H1 (cell line): ENCODE measurements around the gene DEPDC1. TPM values are rescaled to one million over a fixed set of nuclear protein-coding genes. Genes with fewer than 3 reads are reported as not detected.

Experiments
- CTCF ChIA-PET: fragments of 300-600 bp; sonication (Branson Sonifier 250); formaldehyde crosslinking; loops from one replicate; lab custom pipeline; 2021; ENCODE audit not compliant: partially characterized antibody; lab: Charles Lee
- POLR2A ChIA-PET: fragments of 300-600 bp; sonication (Branson Sonifier 250); formaldehyde crosslinking; loops from one replicate; lab custom pipeline; 2021; ENCODE audit warnings: inconsistent platforms; ENCODE audit not compliant: partially characterized antibody; lab: Charles Lee
- DNase-seq, 2 experiments: peaks; one replicate each; pipeline versions ENCODE4 v3.0.0 to v3.0.0-alpha.2; 2010 to 2022; ENCODE audit warnings: low spot score in 2 of 2, low read depth in 1 of 2, mixed read lengths in 1 of 2
- FAIRE-seq: peaks from 2 replicates; lab custom pipeline; 2011; peaks lifted over from hg19 to GRCh38; lab: Jason Lieb, UNC
- H2AFZ ChIP-seq: 2 replicates; pipeline ENCODE4 v1.8.1; 2012; ENCODE audit warnings: low read length, inconsistent platforms
- H2AK5ac ChIP-seq: 2 replicates; pipeline ENCODE4 v1.6.1; 2013; ENCODE audit warnings: low read depth, low read length
- H2BK120ac ChIP-seq: replicated peaks from 2 replicates; pipeline ENCODE3; 2013; ENCODE audit warnings: low read depth, low read length, inconsistent platforms
- H2BK12ac ChIP-seq: 2 replicates; pipeline ENCODE4 v1.6.1; 2013; ENCODE audit warnings: low read depth, low read length
- H2BK15ac ChIP-seq: 2 replicates; pipeline ENCODE4 v1.6.1; 2013; ENCODE audit warnings: low read length
- H2BK20ac ChIP-seq: 2 replicates; pipeline ENCODE4 v1.6.1; 2013; ENCODE audit warnings: low read length
- H2BK5ac ChIP-seq: 2 replicates; pipeline ENCODE4 v1.6.1; 2013; ENCODE audit warnings: low read depth, low read length
- H3K14ac ChIP-seq: 2 replicates; pipeline ENCODE4 v1.6.1; 2013; ENCODE audit warnings: inconsistent platforms; ENCODE audit not compliant: insufficient read length
- H3K18ac ChIP-seq: 2 replicates; pipeline ENCODE4 v1.6.1; 2013; ENCODE audit warnings: low read length; ENCODE audit errors: extremely low read depth
- H3K23ac ChIP-seq: 2 replicates; pipeline ENCODE4 v1.6.1; 2013; ENCODE audit warnings: inconsistent platforms; ENCODE audit not compliant: insufficient read length
- H3K23me2 ChIP-seq: 2 replicates; pipeline ENCODE4 v1.6.1; 2013; ENCODE audit warnings: low read depth, low read length
- H3K27ac ChIP-seq: 2 replicates; pipeline ENCODE4 v1.6.1; 2011; ENCODE audit warnings: low read depth, low read length, inconsistent platforms
- H3K27me3 ChIP-seq, 4 experiments: replicated peaks in 1 of 4; 1 replicate in 1 of 4; 2 replicates in 3 of 4; pipeline versions ENCODE4 v1.6.1 to v1.8.1; 2011 to 2013; ENCODE audit warnings: low read length in 3 of 4, mild to moderate bottlenecking in 3 of 4, inconsistent platforms in 2 of 4, mixed read lengths in 2 of 4, moderate library complexity in 1 of 4; ENCODE audit not compliant: control insufficient read depth in 3 of 4, insufficient read depth in 3 of 4; ENCODE audit errors: extremely low read depth in 1 of 4
- H3K36me3 ChIP-seq, 4 experiments: 2 replicates each; pipeline versions ENCODE4 v1.6.1 to v1.8.1; 2011 to 2013; ENCODE audit warnings: mild to moderate bottlenecking in 4 of 4, low read length in 3 of 4, moderate library complexity in 2 of 4, control low read depth in 1 of 4, inconsistent platforms in 1 of 4; ENCODE audit not compliant: insufficient read depth in 4 of 4, control insufficient read depth in 2 of 4
- H3K4ac ChIP-seq: replicated peaks from 2 replicates; pipeline ENCODE3; 2013; ENCODE audit warnings: low read length, low read depth, mixed read lengths, inconsistent platforms; ENCODE audit not compliant: insufficient read length
- H3K4me1 ChIP-seq, 4 experiments: replicated peaks in 1 of 4; 1 replicate in 1 of 4; 2 replicates in 3 of 4; pipeline versions ENCODE4 v1.6.1 to v1.8.1; 2011 to 2013; ENCODE audit warnings: low read length in 3 of 4, inconsistent platforms in 2 of 4, mixed read lengths in 1 of 4; ENCODE audit not compliant: insufficient read depth in 4 of 4, control insufficient read depth in 3 of 4
- H3K4me2 ChIP-seq, 2 experiments: 2 replicates each; pipeline versions ENCODE4 v1.6.1 to v1.8.1; 2011 to 2013; ENCODE audit warnings: low read depth in 2 of 2, low read length in 2 of 2, control low read depth in 1 of 2, inconsistent platforms in 1 of 2, mild to moderate bottlenecking in 1 of 2; ENCODE audit not compliant: insufficient read depth in 1 of 2
- H3K4me3 ChIP-seq, 4 experiments: fragments of 200-600, 300-600 bp in 1 of 4; sonication (generic), shearing (Covaris generic), sonication (Bioruptor Twin) in 1 of 4; 2 replicates each; pipeline versions ENCODE4 v1.5.1 to v1.8.1; 2011 to 2016; ENCODE audit warnings: low read length in 4 of 4, low read depth in 3 of 4, control low read depth in 2 of 4, inconsistent platforms in 2 of 4, mild to moderate bottlenecking in 2 of 4, mixed read lengths in 1 of 4, moderate library complexity in 1 of 4; ENCODE audit not compliant: insufficient read depth in 2 of 4; ENCODE audit errors: extremely low read depth in 1 of 4
- H3K56ac ChIP-seq: replicated peaks from 2 replicates; pipeline ENCODE3; 2013; ENCODE audit warnings: low read depth, mild to moderate bottlenecking, mixed read lengths, low read length, inconsistent platforms; ENCODE audit not compliant: insufficient read length
- H3K79me1 ChIP-seq: 2 replicates; pipeline ENCODE4 v1.6.1; 2013; ENCODE audit warnings: low read depth, low read length, control low read depth
- H3K79me2 ChIP-seq, 2 experiments: 2 replicates each; pipeline versions ENCODE4 v1.6.1 to v1.8.1; 2012 to 2013; ENCODE audit warnings: low read length in 2 of 2, mild to moderate bottlenecking in 2 of 2, inconsistent platforms in 1 of 2; ENCODE audit not compliant: insufficient read depth in 2 of 2, control insufficient read depth in 1 of 2
- H3K9ac ChIP-seq, 4 experiments: replicated peaks in 1 of 4; 1 replicate in 1 of 4; 2 replicates in 3 of 4; pipeline versions ENCODE4 v1.6.1 to v1.8.1; 2011 to 2013; ENCODE audit warnings: low read depth in 3 of 4, low read length in 3 of 4, control low read depth in 2 of 4, mild to moderate bottlenecking in 2 of 4, moderate library complexity in 2 of 4, inconsistent platforms in 1 of 4; ENCODE audit errors: extremely low read depth in 1 of 4
- H3K9me3 ChIP-seq, 2 experiments: 2 replicates each; pipeline versions ENCODE4 v1.6.1 to v1.8.1; 2012 to 2013; ENCODE audit warnings: mild to moderate bottlenecking in 2 of 2, moderate library complexity in 2 of 2, control low read depth in 1 of 2, inconsistent platforms in 1 of 2, low read depth in 1 of 2, low read length in 1 of 2, mixed read lengths in 1 of 2; ENCODE audit not compliant: insufficient read depth in 2 of 2
- H4K20me1 ChIP-seq, 2 experiments: replicated peaks in 1 of 2; 2 replicates each; pipeline versions ENCODE3 to v1.8.1; 2011 to 2013; ENCODE audit warnings: inconsistent platforms in 2 of 2, low read length in 2 of 2, mild to moderate bottlenecking in 1 of 2; ENCODE audit not compliant: insufficient read depth in 2 of 2, control insufficient read depth in 1 of 2
- H4K5ac ChIP-seq: 2 replicates; pipeline ENCODE4 v1.6.1; 2013; ENCODE audit warnings: low read length, low read depth, mixed read lengths, inconsistent platforms; ENCODE audit not compliant: insufficient read length
- H4K8ac ChIP-seq: 2 replicates; pipeline ENCODE4 v1.8.0; 2013; ENCODE audit warnings: mild to moderate bottlenecking, moderate library complexity, low read length, inconsistent platforms; ENCODE audit not compliant: insufficient read depth; ENCODE audit errors: extremely low read depth
- H4K91ac ChIP-seq: replicated peaks from 2 replicates; pipeline ENCODE3; 2013; ENCODE audit warnings: low read length, mixed read lengths, inconsistent platforms; ENCODE audit not compliant: insufficient read length
- ASH2L ChIP-seq: fragments of 200-600, 300-600 bp; sonication (generic); IDR thresholded peaks from one replicate; pipeline ENCODE4 v1.7.1; 2017; ENCODE audit warnings: low read length
- CBX8 ChIP-seq: fragments of 300-800, 300-1000 bp; sonication (generic); IDR thresholded peaks from 2 replicates; pipeline ENCODE4 v1.7.1; 2016; ENCODE audit warnings: low read depth, low read length, borderline replicate concordance
- CHD1 ChIP-seq: IDR thresholded peaks from 2 replicates; pipeline ENCODE4 v1.6.1; 2012; ENCODE audit warnings: low read depth, low read length, improper control_type of control experiment
- E2F6 ChIP-seq: IDR thresholded peaks from 2 replicates; pipeline ENCODE4 v1.6.1; 2012; ENCODE audit warnings: inconsistent platforms
- FOSL1 ChIP-seq: IDR thresholded peaks from 2 replicates; pipeline ENCODE4 v1.6.1; 2011; ENCODE audit warnings: mild to moderate bottlenecking, low read depth, low read length, moderate library complexity; ENCODE audit not compliant: insufficient read depth
- HDAC6 ChIP-seq: IDR thresholded peaks from one replicate; pipeline ENCODE4 v1.7.1; 2012; ENCODE audit warnings: low read depth, mild to moderate bottlenecking, inconsistent platforms, low read length, moderate library complexity
- PHF8 ChIP-seq: fragments of 200-600 bp; sonication (generic); conservative IDR thresholded peaks from 2 replicates; pipeline ENCODE4 v1.7.1; 2012; ENCODE audit warnings: low read depth, mild to moderate bottlenecking, inconsistent platforms, low read length, moderate library complexity
- RAD21 ChIP-seq, 2 experiments: IDR thresholded peaks in 1 of 2; conservative IDR thresholded peaks in 1 of 2; 2 replicates each; pipeline ENCODE4 v1.6.1; 2011; ENCODE audit warnings: low read depth in 2 of 2, low read length in 2 of 2, improper control_type of control experiment in 1 of 2, inconsistent platforms in 1 of 2, mild to moderate bottlenecking in 1 of 2, moderate library complexity in 1 of 2
- RBBP5 ChIP-seq: IDR thresholded peaks from 2 replicates; pipeline ENCODE4 v1.7.1; 2012; ENCODE audit warnings: low read depth, mild to moderate bottlenecking, inconsistent platforms, low read length, moderate library complexity, borderline replicate concordance
- RNF2 ChIP-seq: fragments of 200-900, 300-1000 bp; sonication (generic); IDR thresholded peaks from 2 replicates; pipeline ENCODE4 v1.7.1; 2016; ENCODE audit warnings: borderline replicate concordance, low read depth, mild to moderate bottlenecking, antibody characterized with exemption, low read length; ENCODE audit not compliant: poor library complexity, severe bottlenecking; ENCODE audit errors: missing control alignments
- SP2 ChIP-seq: IDR thresholded peaks from 2 replicates; pipeline ENCODE4 v1.6.1; 2012; ENCODE audit warnings: mild to moderate bottlenecking, low read length, inconsistent platforms
- SP4 ChIP-seq: IDR thresholded peaks from 2 replicates; pipeline ENCODE4 v1.6.1; 2012; ENCODE audit warnings: low read length, inconsistent platforms
- SRF ChIP-seq: IDR thresholded peaks from 2 replicates; pipeline ENCODE4 v1.6.1; 2011; ENCODE audit warnings: mild to moderate bottlenecking, low read depth, low read length, moderate library complexity
- TBP ChIP-seq: IDR thresholded peaks from 2 replicates; pipeline ENCODE4 v1.6.1; 2011; ENCODE audit warnings: low read depth, low read length, improper control_type of control experiment
- polyA plus RNA-seq, 7 experiments: library from polyadenylated mRNA; depleted of rRNA in 3 of 7; stranded (reverse) in 5 of 7; unstranded in 2 of 7; fragments of >200 nt in 5 of 7; fragments of 200-250 nt in 2 of 7; gene quantifications; 1 replicate in 5 of 7; 2 replicates in 1 of 7; 4 replicates in 1 of 7; pipeline versions ENCODE4 v1.2.1 to v1.2.3, GENCODE V29; 2011 to 2013; ENCODE audit warnings: missing spikeins in 2 of 7, mixed read lengths in 2 of 7
- total RNA-seq: library from RNA; stranded (reverse); fragmentation: NEBNext Ultra II Directional; extraction: Animal tissue kit (Norgen Biotek cat#: 25700); gene quantifications from 2 replicates; pipeline ENCODE4 v1.2.1, GENCODE V29; 2021

DEPDC1 gene
- total and polyA plus RNA-seq, 2 of the 8 experiments (the other 6 are each of a cell fraction or from before 2014, with no cell fraction given), result 5.5 to 46.5 TPM

GRCh38 chr1:68542586-68542985 lies 45.7 kb upstream of the DEPDC1 start:
- no peak overlapping the region for H4K5ac ChIP-seq
- H3K4me3 ChIP-seq, result no peak overlapping the region
- CTCF ChIA-PET, result interaction anchor here (0.6 to 1.5 kb wide), 3 partner anchors 99 to 423 kb away, joined by 3 read pairs; no protein-coding TSS in a partner anchor
- no peak for DNase-seq
- H4K8ac ChIP-seq, result no peak overlapping the region
- TF ChIP-seq PHF8 (no peak), CBX8 (no peak), HDAC6 (no peak), CHD1 (no peak), E2F6 (no peak), TBP (no peak), RAD21 (IDR thresholded peaks at IDR 0.05 in 1 of 2, conservative IDR thresholded peaks at IDR 0.05 in 1 of 2; ENCODE audit: low read depth in 2 of 2, low read length in 2 of 2) (no peak), FOSL1 (no peak), RBBP5 (no peak), RNF2 (no peak), ASH2L (no peak), SRF (no peak), SP4 (no peak), SP2 (no peak)
- TF ChIP-seq, all 59 proteins: peak for 0
- Histone ChIP-seq H2BK15ac (no peak overlapping the region), H3K23ac (no peak overlapping the region), H3K27ac (no peak overlapping the region), H3K27me3 (no peaks in the 10 kb centered on the region), H3K4ac (no peak overlapping the region), H3K79me2 (no peaks in the 10 kb centered on the region), H2BK5ac (no peak overlapping the region), H3K36me3 (no peaks in the 10 kb centered on the region), H2AK5ac (no peak overlapping the region), H4K20me1 (no peaks in the 10 kb centered on the region), H3K56ac (no peak overlapping the region), H3K9ac (no peak overlapping the region), H3K18ac (no peak overlapping the region), H3K4me1 (no peaks in the 10 kb centered on the region), H2BK12ac (no peak overlapping the region), H3K9me3 (no peaks in the 10 kb centered on the region), H3K79me1 (no peaks in the 10 kb centered on the region), H2BK120ac (no peak overlapping the region), H2BK20ac (no peak overlapping the region), H2AFZ (no peak overlapping the region), H4K91ac (no peak overlapping the region), H3K4me2 (no peak overlapping the region), H3K14ac (no peak overlapping the region), H3K23me2 (no peaks in the 10 kb centered on the region)
- FAIRE-seq, result no peak
- POLR2A ChIA-PET, result no interaction called here
